Endodermal cell (in vitro differentiated cells): ENCODE data around the gene LAG3. TPM values are rescaled to one million over a fixed set of nuclear protein-coding genes. Genes with fewer than 3 reads are reported as not detected.

ENCODE experiments used
- DNase-seq: peaks from one replicate; pipeline ENCODE4 v3.0.0-alpha.2; 2017
- H3K27ac ChIP-seq: 2 replicates; pipeline ENCODE4 v1.5.1; 2013; ENCODE audit warnings: mild to moderate bottlenecking, low read depth, low read length, moderate library complexity
- H3K27me3 ChIP-seq: 2 replicates; pipeline ENCODE4 v1.6.1; 2013; ENCODE audit warnings: mild to moderate bottlenecking, low read length, moderate library complexity; ENCODE audit not compliant: insufficient read depth, control insufficient read depth, poor library complexity, severe bottlenecking
- H3K36me3 ChIP-seq: 2 replicates; pipeline ENCODE4 v1.7.0; 2013; ENCODE audit warnings: mild to moderate bottlenecking, low read length, moderate library complexity; ENCODE audit not compliant: control insufficient read depth, insufficient read depth
- H3K4me1 ChIP-seq: one replicate; pipeline ENCODE4 v1.7.0; 2013; ENCODE audit warnings: low read length; ENCODE audit not compliant: control insufficient read depth, insufficient read depth
- H3K4me3 ChIP-seq: 2 replicates; pipeline ENCODE4 v1.5.1; 2013; ENCODE audit warnings: mild to moderate bottlenecking, low read length, moderate library complexity
- H3K9ac ChIP-seq: 2 replicates; pipeline ENCODE4 v1.6.1; 2013; ENCODE audit warnings: mild to moderate bottlenecking, low read length, moderate library complexity; ENCODE audit not compliant: poor library complexity, severe bottlenecking; ENCODE audit errors: extremely low read depth
- H3K9me3 ChIP-seq: 2 replicates; pipeline ENCODE4 v1.6.1; 2013; ENCODE audit warnings: mild to moderate bottlenecking, low read length, moderate library complexity; ENCODE audit not compliant: control insufficient read depth
- H3K27ac Mint-ChIP-seq: 2 replicates; pipeline ENCODE4 v1.8.0; 2020; ENCODE audit warnings: mixed read lengths
- H3K27me3 Mint-ChIP-seq: 2 replicates; pipeline ENCODE4 v1.8.0; 2021; ENCODE audit warnings: mild to moderate bottlenecking, mixed read lengths; ENCODE audit not compliant: insufficient read depth
- H3K36me3 Mint-ChIP-seq: 2 replicates; pipeline ENCODE4 v1.8.0; 2020; ENCODE audit warnings: low read depth, mixed read lengths
- H3K4me1 Mint-ChIP-seq: 2 replicates; pipeline ENCODE4 v1.8.0; 2020; ENCODE audit warnings: mixed read lengths
- H3K4me3 Mint-ChIP-seq: 2 replicates; pipeline ENCODE4 v1.8.0; 2020; ENCODE audit warnings: mild to moderate bottlenecking, moderate library complexity, mixed read lengths
- H3K9me3 Mint-ChIP-seq: 2 replicates; pipeline ENCODE4 v1.8.0; 2020; ENCODE audit warnings: mild to moderate bottlenecking, mixed read lengths
- WGBS, 2 experiments: methylation state at CpG; one replicate each; pipeline versions ENCODE4 v1.1.5 to v1.1.7; 2013; ENCODE audit warnings: missing lambda C conversion rate in 2 of 2, mixed read lengths in 1 of 2; ENCODE audit not compliant: insufficient coverage in 1 of 2, insufficient read length in 1 of 2; 5-methylcytosine and 5-hydroxymethylcytosine counted together
- total RNA-seq, 2 donors: library from RNA; stranded (reverse); fragmentation: NEBNext Ultra II Directional in 1 of 2; extraction: Animal tissue kit (Norgen Biotek cat#: 25700) in 1 of 2; gene quantifications; 2 replicates in 1 of 2; 3 replicates in 1 of 2; pipeline ENCODE4 v1.2.1, GENCODE V29; 2021
- TF ChIP-seq, protein P1 (sequence below): fragments of 200-600 bp; sonication (generic); conservative IDR thresholded peaks from 2 replicates; pipeline ENCODE4 v1.5.0; 2021; ENCODE audit warnings: antibody characterized with exemption, mild to moderate bottlenecking

Gene LAG3
- total RNA-seq, 2 donors from 2014 or later = 1.9 to 7.3 TPM

DNA sequence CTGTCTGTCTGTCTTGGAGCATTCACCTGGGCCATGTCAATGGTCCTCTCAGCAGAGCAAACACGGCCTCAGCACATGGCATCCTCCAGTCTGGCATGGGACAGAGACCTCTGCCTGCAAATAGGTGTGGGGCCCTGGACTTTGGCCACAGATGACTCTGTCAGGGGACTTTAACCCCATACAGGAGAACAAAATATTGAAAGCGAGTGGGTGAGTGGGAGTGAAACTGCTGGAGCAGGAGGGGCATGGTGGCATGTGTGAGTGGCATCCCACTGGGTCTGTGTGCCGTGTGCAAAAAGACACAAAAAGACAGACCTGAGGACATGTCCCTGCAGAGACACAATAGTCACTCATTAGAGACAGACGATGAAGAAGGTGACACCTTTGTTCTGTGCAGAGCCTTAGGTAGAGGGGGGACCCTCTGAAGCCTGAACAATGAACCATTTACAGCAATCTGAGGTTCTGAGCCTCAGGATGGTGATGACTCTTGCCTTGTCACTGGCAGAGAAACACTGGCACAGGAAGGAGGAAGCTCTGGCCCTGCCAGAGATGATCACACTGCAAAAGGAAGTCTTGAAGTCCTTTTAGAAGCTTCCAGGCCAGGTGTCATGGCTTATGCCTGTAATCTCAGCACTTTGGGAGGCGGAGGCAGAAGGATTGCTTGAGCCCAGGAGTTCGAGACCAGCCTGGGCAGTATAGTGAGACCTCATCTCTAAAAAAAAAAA lies 7.5 kb downstream of the LAG3 start:
- no peak overlapping the region for H3K27ac Mint-ChIP-seq
- H3K27me3 Mint-ChIP-seq = peaks cover 57% of the 10 kb centered on the region
- H3K36me3 ChIP-seq = peaks cover 6% of the 10 kb centered on the region
- H3K27ac ChIP-seq = peak overlapping the region; percentile 95
- peaks cover 6% of the 10 kb centered on the region for H3K27me3 ChIP-seq
- H3K9ac ChIP-seq = no peak overlapping the region
- H3K4me3 ChIP-seq = no peak overlapping the region
- no peak overlapping the region for H3K4me3 Mint-ChIP-seq
- TF ChIP-seq, protein P1, sequence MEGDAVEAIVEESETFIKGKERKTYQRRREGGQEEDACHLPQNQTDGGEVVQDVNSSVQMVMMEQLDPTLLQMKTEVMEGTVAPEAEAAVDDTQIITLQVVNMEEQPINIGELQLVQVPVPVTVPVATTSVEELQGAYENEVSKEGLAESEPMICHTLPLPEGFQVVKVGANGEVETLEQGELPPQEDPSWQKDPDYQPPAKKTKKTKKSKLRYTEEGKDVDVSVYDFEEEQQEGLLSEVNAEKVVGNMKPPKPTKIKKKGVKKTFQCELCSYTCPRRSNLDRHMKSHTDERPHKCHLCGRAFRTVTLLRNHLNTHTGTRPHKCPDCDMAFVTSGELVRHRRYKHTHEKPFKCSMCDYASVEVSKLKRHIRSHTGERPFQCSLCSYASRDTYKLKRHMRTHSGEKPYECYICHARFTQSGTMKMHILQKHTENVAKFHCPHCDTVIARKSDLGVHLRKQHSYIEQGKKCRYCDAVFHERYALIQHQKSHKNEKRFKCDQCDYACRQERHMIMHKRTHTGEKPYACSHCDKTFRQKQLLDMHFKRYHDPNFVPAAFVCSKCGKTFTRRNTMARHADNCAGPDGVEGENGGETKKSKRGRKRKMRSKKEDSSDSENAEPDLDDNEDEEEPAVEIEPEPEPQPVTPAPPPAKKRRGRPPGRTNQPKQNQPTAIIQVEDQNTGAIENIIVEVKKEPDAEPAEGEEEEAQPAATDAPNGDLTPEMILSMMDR = no peak
- peaks cover 20% of the 10 kb centered on the region for H3K36me3 Mint-ChIP-seq
- no peaks in the 10 kb centered on the region for H3K9me3 ChIP-seq
- 89 to 92% methylated on average over 5 to 6 of the region's 6 CpGs for WGBS, 2 experiments
- no peak for DNase-seq
- peaks cover 13% of the 10 kb centered on the region for H3K4me1 ChIP-seq
- peaks cover 38% of the 10 kb centered on the region for H3K4me1 Mint-ChIP-seq
- H3K9me3 Mint-ChIP-seq = no peaks in the 10 kb centered on the region

DNA sequence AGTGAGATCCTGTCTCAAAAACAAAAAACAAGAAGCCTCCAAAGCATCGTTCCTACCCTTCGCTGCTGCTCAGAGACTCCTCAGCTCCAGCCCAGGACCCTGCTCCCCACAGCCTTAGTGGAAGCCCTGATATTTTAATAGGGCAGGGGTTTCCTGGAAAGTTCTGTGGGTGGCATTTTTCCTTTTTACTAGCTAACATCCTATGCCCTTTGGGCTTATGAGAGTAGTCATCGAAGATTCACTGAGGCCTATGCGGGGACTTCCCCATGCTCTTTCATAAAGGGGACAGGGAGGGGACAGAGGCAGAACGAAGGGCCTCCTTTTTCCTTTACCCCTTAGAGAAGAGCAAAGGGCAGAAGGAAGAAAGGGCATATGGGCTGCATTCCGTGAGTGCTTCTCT lies 8.3 kb downstream of the LAG3 start:
- TF ChIP-seq, protein P1 = no peak
- peaks cover 13% of the 10 kb centered on the region for H3K36me3 Mint-ChIP-seq
- Histone ChIP-seq H3K9me3 (no peaks in the 10 kb centered on the region), H3K4me3 (no peak overlapping the region), H3K36me3 (peaks cover 4% of the 10 kb centered on the region), H3K4me1 (peaks cover 13% of the 10 kb centered on the region), H3K9ac (no peak overlapping the region), H3K27ac (no peak overlapping the region), H3K27me3 (peaks cover 6% of the 10 kb centered on the region)
- H3K27me3 Mint-ChIP-seq = peaks cover 50% of the 10 kb centered on the region
- no peak overlapping the region for H3K4me3 Mint-ChIP-seq
- no peaks in the 10 kb centered on the region for H3K9me3 Mint-ChIP-seq
- H3K4me1 Mint-ChIP-seq = peaks cover 32% of the 10 kb centered on the region
- 85 to 91% methylated on average over 3 to 6 of the region's 6 CpGs for WGBS, 2 experiments
- peak; percentile 35 for DNase-seq
- no peak overlapping the region for H3K27ac Mint-ChIP-seq

DNA sequence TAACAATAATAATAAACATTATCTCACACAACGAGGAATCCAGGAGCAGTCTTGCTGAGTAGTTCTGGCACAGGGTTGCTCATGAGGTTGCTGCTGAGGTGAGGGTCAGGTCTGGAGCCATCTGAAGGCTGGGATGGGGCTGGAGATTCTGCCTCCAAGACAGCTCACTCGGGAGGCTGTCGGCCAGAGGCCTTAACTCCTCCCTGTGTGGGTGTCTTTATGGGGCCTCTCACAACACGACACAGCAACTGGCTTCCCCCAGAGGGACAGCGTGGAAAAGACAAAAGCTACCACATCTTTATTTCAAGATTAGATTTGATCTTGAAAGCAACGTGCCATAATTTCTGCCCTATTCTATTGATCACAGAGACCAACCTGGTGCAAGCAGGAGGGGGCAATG lies 9.8 kb downstream of the LAG3 start:
- no peak overlapping the region for H3K4me3 Mint-ChIP-seq
- WGBS, 2 experiments = 78 to 94% methylated on average over 3 to 6 of the region's 6 CpGs
- H3K4me1 Mint-ChIP-seq = peaks cover 32% of the 10 kb centered on the region
- Histone ChIP-seq H3K4me3 (no peak overlapping the region), H3K9ac (no peak overlapping the region), H3K4me1 (peaks cover 19% of the 10 kb centered on the region), H3K27me3 (peaks cover 6% of the 10 kb centered on the region), H3K27ac (no peak overlapping the region), H3K36me3 (no peaks in the 10 kb centered on the region), H3K9me3 (no peaks in the 10 kb centered on the region)
- no peak overlapping the region for H3K27ac Mint-ChIP-seq
- peaks cover 35% of the 10 kb centered on the region for H3K27me3 Mint-ChIP-seq
- DNase-seq = no peak
- no peaks in the 10 kb centered on the region for H3K9me3 Mint-ChIP-seq
- peaks cover 3% of the 10 kb centered on the region for H3K36me3 Mint-ChIP-seq
- TF ChIP-seq, protein P1 = no peak
